IMR-90 (cell line): ENCODE measurements around the gene ADGRD1. TPM values are rescaled to one million over a fixed set of nuclear protein-coding genes. Genes with fewer than 3 reads are reported as not detected.

Experiments
- ATAC-seq: fragments of 200-7000 bp; cut with Tn5 transposase; 2 replicates; pipeline ENCODE4 v1.9.1; 2020; ENCODE audit warnings: low read depth, mild to moderate bottlenecking, moderate library complexity
- BruUV-seq: library from RNA; stranded (reverse); fragments of 400-500 nt; replicated peaks from 2 replicates; lab custom pipeline; 2021; lab: Mats Ljungman, UMichigan
- CTCF ChIA-PET: fragments of 300-600 bp; formaldehyde crosslinking; extraction: SDS; loops from one replicate; lab custom pipeline; 2021; ENCODE audit warnings: antibody characterized with exemption; lab: Yijun Ruan, JAX
- POLR2A ChIA-PET: fragments of 300-600 bp; sonication (Branson Sonifier 250); formaldehyde crosslinking; loops from one replicate; lab custom pipeline; 2022; ENCODE audit warnings: antibody characterized with exemption; ENCODE audit not compliant: unreplicated experiment; lab: Charles Lee
- DNase-seq: peaks from one replicate; pipeline ENCODE4 v3.0.0; 2013
- H2AFZ ChIP-seq: replicated peaks from 2 replicates; pipeline ENCODE3; 2013; ENCODE audit warnings: low read length, mild to moderate bottlenecking; ENCODE audit not compliant: poor library complexity
- H2AK5ac ChIP-seq: 2 replicates; pipeline ENCODE4 v1.6.1; 2013; ENCODE audit warnings: low read depth, low read length, inconsistent platforms
- H2AK9ac ChIP-seq: replicated peaks from 2 replicates; pipeline ENCODE3; 2013; ENCODE audit warnings: mild to moderate bottlenecking, low read depth, low read length, moderate library complexity; ENCODE audit not compliant: poor library complexity
- H2BK120ac ChIP-seq: 2 replicates; pipeline ENCODE4 v1.6.1; 2013; ENCODE audit warnings: low read depth, low read length, inconsistent platforms
- H2BK15ac ChIP-seq: 3 replicates; pipeline ENCODE4 v1.6.1; 2013; ENCODE audit warnings: low read depth, low read length, inconsistent platforms
- H2BK20ac ChIP-seq: 2 replicates; pipeline ENCODE4 v1.6.1; 2013; ENCODE audit warnings: low read depth, mild to moderate bottlenecking, inconsistent platforms, low read length, moderate library complexity
- H2BK5ac ChIP-seq: 2 replicates; pipeline ENCODE4 v1.6.1; 2013; ENCODE audit warnings: mild to moderate bottlenecking, low read depth, low read length, inconsistent platforms; ENCODE audit not compliant: poor library complexity, severe bottlenecking
- H3K14ac ChIP-seq: replicated peaks from 2 replicates; pipeline ENCODE4 v1.6.1; 2013; ENCODE audit warnings: low read depth, low read length, inconsistent platforms
- H3K18ac ChIP-seq: 2 replicates; pipeline ENCODE4 v1.6.1; 2013; ENCODE audit warnings: low read depth, low read length, control low read depth
- H3K23ac ChIP-seq: 2 replicates; pipeline ENCODE4 v1.6.1; 2013; ENCODE audit warnings: low read depth, low read length, inconsistent platforms
- H3K27ac ChIP-seq: 2 replicates; pipeline ENCODE4 v1.5.1; 2013; ENCODE audit warnings: mild to moderate bottlenecking, control low read depth, low read length; ENCODE audit not compliant: insufficient read depth
- H3K27me3 ChIP-seq: 2 replicates; pipeline ENCODE4 v1.6.1; 2013; ENCODE audit warnings: low read length; ENCODE audit not compliant: control insufficient read depth, insufficient read depth
- H3K36me3 ChIP-seq: 2 replicates; pipeline ENCODE4 v1.6.1; 2013; ENCODE audit warnings: low read length, mixed read lengths; ENCODE audit not compliant: control insufficient read depth, insufficient read depth
- H3K4ac ChIP-seq: 2 replicates; pipeline ENCODE4 v1.6.1; 2013; ENCODE audit warnings: low read depth, low read length, inconsistent platforms
- H3K4me1 ChIP-seq: 2 replicates; pipeline ENCODE4 v1.6.1; 2013; ENCODE audit warnings: low read length, mixed read lengths; ENCODE audit not compliant: control insufficient read depth, insufficient read depth
- H3K4me2 ChIP-seq: 2 replicates; pipeline ENCODE4 v1.6.1; 2013; ENCODE audit warnings: low read depth, mild to moderate bottlenecking, control low read depth, low read length, moderate library complexity
- H3K4me3 ChIP-seq: 2 replicates; pipeline ENCODE4 v1.5.1; 2013; ENCODE audit warnings: low read depth, mild to moderate bottlenecking, control low read depth, low read length, moderate library complexity; ENCODE audit not compliant: insufficient read depth
- H3K56ac ChIP-seq: 2 replicates; pipeline ENCODE4 v1.6.1; 2013; ENCODE audit warnings: low read length, inconsistent platforms; ENCODE audit not compliant: insufficient read depth; ENCODE audit errors: extremely low read depth
- H3K79me1 ChIP-seq, 2 experiments: 2 replicates each; pipeline ENCODE4 v1.6.1; 2013; ENCODE audit warnings: low read length in 2 of 2, inconsistent platforms in 1 of 2, low read depth in 1 of 2
- H3K9ac ChIP-seq: 2 replicates; pipeline ENCODE4 v1.6.1; 2013; ENCODE audit warnings: low read depth, low read length, control low read depth
- H3K9me1 ChIP-seq: 2 replicates; pipeline ENCODE4 v1.6.1; 2013; ENCODE audit warnings: low read length, inconsistent platforms; ENCODE audit not compliant: insufficient read depth
- H3K9me3 ChIP-seq: 2 replicates; pipeline ENCODE4 v1.6.1; 2013; ENCODE audit warnings: low read length; ENCODE audit not compliant: control insufficient read depth, insufficient read depth
- H4K20me1 ChIP-seq: 2 replicates; pipeline ENCODE4 v1.6.1; 2013; ENCODE audit warnings: low read length, inconsistent platforms; ENCODE audit not compliant: insufficient read depth
- H4K5ac ChIP-seq: 2 replicates; pipeline ENCODE4 v1.6.1; 2013; ENCODE audit warnings: mild to moderate bottlenecking, low read depth, low read length, control low read depth
- H4K8ac ChIP-seq, 2 experiments: 2 replicates each; pipeline ENCODE4 v1.6.1; 2013; ENCODE audit warnings: low read depth in 2 of 2, low read length in 2 of 2, control low read depth in 1 of 2, inconsistent platforms in 1 of 2
- H4K91ac ChIP-seq: 2 replicates; pipeline ENCODE4 v1.6.1; 2013; ENCODE audit warnings: low read depth, low read length, inconsistent platforms; ENCODE audit not compliant: insufficient read depth
- CEBPB ChIP-seq: IDR thresholded peaks from 2 replicates; pipeline ENCODE4 v1.6.1; 2012; ENCODE audit warnings: low read depth, low read length, improper control_type of control experiment
- CHD1 ChIP-seq: IDR thresholded peaks from 2 replicates; pipeline ENCODE4 v1.6.1; 2012; ENCODE audit warnings: low read depth, low read length, improper control_type of control experiment
- CTCF ChIP-seq: conservative IDR thresholded peaks from 2 replicates; pipeline ENCODE4 v1.5.1; 2012; ENCODE audit warnings: mild to moderate bottlenecking, low read depth, low read length, improper control_type of control experiment
- ELK1 ChIP-seq: fragments of 150-350 bp; IDR thresholded peaks from 2 replicates; pipeline ENCODE4 v1.6.1; 2016; ENCODE audit warnings: low read depth, mild to moderate bottlenecking, low read length, moderate library complexity, borderline replicate concordance
- FOS ChIP-seq: fragments of 150-350 bp; IDR thresholded peaks from 2 replicates; pipeline ENCODE4 v1.6.1; 2016; ENCODE audit warnings: low read depth, low read length
- MAZ ChIP-seq: IDR thresholded peaks from 2 replicates; pipeline ENCODE4 v1.6.1; 2012; ENCODE audit warnings: low read depth, mild to moderate bottlenecking, low read length, improper control_type of control experiment, moderate library complexity, borderline replicate concordance
- NFE2L2 ChIP-seq: fragments of 150-350 bp; IDR thresholded peaks from 2 replicates; pipeline ENCODE4 v1.6.1; 2016; ENCODE audit warnings: low read depth, mild to moderate bottlenecking, low read length
- POLR2A ChIP-seq: IDR thresholded peaks from 2 replicates; pipeline ENCODE4 v1.6.1; 2012; ENCODE audit warnings: mild to moderate bottlenecking, low read depth, low read length
- RAD21 ChIP-seq: IDR thresholded peaks from 2 replicates; pipeline ENCODE4 v1.6.1; 2012; ENCODE audit warnings: low read length, improper control_type of control experiment
- RCOR1 ChIP-seq: IDR thresholded peaks from 2 replicates; pipeline ENCODE4 v1.6.1; 2012; ENCODE audit warnings: mild to moderate bottlenecking, low read length, improper control_type of control experiment; ENCODE audit not compliant: insufficient replicate concordance
- RFX5 ChIP-seq: IDR thresholded peaks from 2 replicates; pipeline ENCODE4 v1.8.0; 2012; ENCODE audit warnings: low read depth, mild to moderate bottlenecking, low read length, moderate library complexity
- SMC3 ChIP-seq: fragments of 150-350 bp; IDR thresholded peaks from 2 replicates; pipeline ENCODE4 v1.6.1; 2016; ENCODE audit warnings: low read depth, mild to moderate bottlenecking, antibody characterized with exemption, low read length, moderate library complexity
- USF2 ChIP-seq: fragments of 150-350 bp; IDR thresholded peaks from 2 replicates; pipeline ENCODE4 v1.6.1; 2017; ENCODE audit warnings: mild to moderate bottlenecking, antibody characterized with exemption, low read length, low read depth
- WGBS, 2 experiments: methylation state at CpG; one replicate each; pipeline versions ENCODE4 v1.1.5 to v1.1.7; 2013; ENCODE audit warnings: missing lambda C conversion rate in 2 of 2; ENCODE audit not compliant: insufficient read length in 1 of 2; ENCODE audit errors: extremely low coverage in 2 of 2; 5-methylcytosine and 5-hydroxymethylcytosine counted together
- dilution Hi-C: fragments of 300-500 bp; cut with HindIII; formaldehyde crosslinking; loops from one replicate; pipeline ENCODE4 v1.14.3; 2018; ENCODE audit warnings: low sequenced_read_pairs; ENCODE audit not compliant: unreplicated experiment
- in situ Hi-C: fragments of 300-500 bp; cut with MboI; formaldehyde crosslinking; loops from 3 replicates; pipeline ENCODE4 v1.14.3; 2019; ENCODE audit warnings: low sequenced_read_pairs, inconsistent platforms, mixed read lengths
- intact Hi-C: fragments of 100-400 bp; cut with micrococcal nuclease; formaldehyde crosslinking; loops from 2 replicates; pipeline ENCODE4 v1.10.0; 2022
- polyA plus RNA-seq, 3 experiments: library from polyadenylated mRNA; depleted of rRNA; stranded (reverse); fragments of >200 nt; gene quantifications; 2 replicates each; pipeline ENCODE4 v1.2.3, GENCODE V29; 2012; ENCODE audit warnings: low replicate concordance in 1 of 3
- total RNA-seq: library from RNA; depleted of rRNA; stranded (reverse); fragments of >200 nt; gene quantifications from 2 replicates; pipeline ENCODE4 v1.2.3, GENCODE V29; 2012

ADGRD1 gene
- total and polyA plus RNA-seq, 2 of the 4 experiments (the other 2 are of a cell fraction) = not detected

- Histone ChIP-seq H3K9me1 (no peaks in the 10 kb centered on the region), H3K18ac (no peak overlapping the region), H3K27ac (no peak overlapping the region), H4K20me1 (no peaks in the 10 kb centered on the region), H4K8ac (no peak overlapping the region), H3K56ac (no peak overlapping the region), H2AK5ac (no peak overlapping the region), H3K14ac (no peak overlapping the region), H2BK15ac (no peak overlapping the region), H3K9ac (no peak overlapping the region), H3K4me1 (no peaks in the 10 kb centered on the region), H3K4me3 (no peak overlapping the region), H3K36me3 (no peaks in the 10 kb centered on the region), H3K27me3 (no peaks in the 10 kb centered on the region), H4K91ac (no peak overlapping the region), H2AFZ (no peak overlapping the region), H4K5ac (no peak overlapping the region), H2BK20ac (no peak overlapping the region), H3K4me2 (no peak overlapping the region), H3K9me3 (peaks cover 34% of the 10 kb centered on the region), H2AK9ac (no peak overlapping the region), H3K4ac (no peak overlapping the region), H3K79me1 (no peaks in the 10 kb centered on the region), H2BK5ac (no peak overlapping the region), H3K23ac (no peak overlapping the region), H2BK120ac (no peak overlapping the region)
- no peak for DNase-seq
- in situ Hi-C loops = no loop called here
- intact Hi-C loops = no loop called here
- dilution Hi-C loops = no loop called here
- no CpG with 5 or more reads among the region's 3 CpGs for WGBS, 2 experiments
- TF ChIP-seq USF2 (no peak), CHD1 (no peak), RFX5 (no peak), SMC3 (no peak), RCOR1 (no peak), MAZ (no peak), RAD21 (no peak), FOS (no peak), POLR2A (no peak), CEBPB (no peak), CTCF (no peak), ELK1 (no peak), NFE2L2 (no peak)
- CTCF ChIA-PET = no interaction called here
- no peak for ATAC-seq
- no TSS peak for BruUV-seq
- POLR2A ChIA-PET = no interaction called here
Observed at GRCh38 chr12:131162113-131162512, 208.4 kb downstream of the ADGRD1 start.
